ENCODE data around the gene FAM174A. TPM values are rescaled to one million over a fixed set of nuclear protein-coding genes. Genes with fewer than 3 reads are reported as not detected.

Gene FAM174A
- total and polyA plus RNA-seq, 2 experiments from 2014 or later = 25.1 to 29.0 TPM

GRCh38 chr5:100623719-100624118 is 88.5 kb downstream of the FAM174A start:
- H3K27me3 ChIP-seq = no peaks in the 10 kb centered on the region
- no peaks in the 10 kb centered on the region for H3K9me3 ChIP-seq (ENCODE audit: low read depth)
- H3K36me3 ChIP-seq (replicated peaks; ENCODE audit: insufficient read depth, low read depth) = no peaks in the 10 kb centered on the region
- no peak for TF ChIP-seq EZH2 (IDR thresholded peaks at IDR 0.05; ENCODE audit: borderline replicate concordance)
- peak; percentile 51 for TF ChIP-seq CTCF (IDR thresholded peaks at IDR 0.05; ENCODE audit: poor library complexity)
- no peak for TF ChIP-seq EZH2phosphoT487 (IDR thresholded peaks at IDR 0.05; ENCODE audit: low read depth, severe bottlenecking, unreplicated experiment)
- no peak overlapping the region for H2AFZ ChIP-seq
- no peaks in the 10 kb centered on the region for H3K79me2 ChIP-seq
- DNase-seq (ENCODE audit: low spot score) = peak; percentile 20
- no peaks in the 10 kb centered on the region for H3K9me2 ChIP-seq (replicated peaks; ENCODE audit: insufficient read depth)
- no peaks in the 10 kb centered on the region for H4K20me1 ChIP-seq (ENCODE audit: insufficient read depth, poor library complexity, severe bottlenecking)
- no peaks in the 10 kb centered on the region for H3K4me1 ChIP-seq (ENCODE audit: insufficient read depth)
- 49% methylated on average over 2 of the region's 2 CpGs for WGBS (ENCODE audit: low lambda C conversion rate, missing lambda C conversion rate)
- H3K4me3 ChIP-seq = no peak overlapping the region
- H3K4me2 ChIP-seq = no peak overlapping the region
- H3K27ac ChIP-seq = no peak overlapping the region

GRCh38 chr5:100634937-100635534 is 99.9 kb downstream of the FAM174A start:
- TF ChIP-seq EZH2 (IDR thresholded peaks at IDR 0.05; ENCODE audit: borderline replicate concordance) (no peak), EZH2phosphoT487 (IDR thresholded peaks at IDR 0.05; ENCODE audit: low read depth, severe bottlenecking, unreplicated experiment) (no peak), CTCF (IDR thresholded peaks at IDR 0.05; ENCODE audit: poor library complexity) (no peak)
- Histone ChIP-seq H3K79me2 (no peaks in the 10 kb centered on the region), H3K9me3 (ENCODE audit: low read depth) (no peaks in the 10 kb centered on the region), H3K4me3 (no peak overlapping the region), H4K20me1 (ENCODE audit: insufficient read depth, poor library complexity, severe bottlenecking) (no peaks in the 10 kb centered on the region), H3K27ac (no peak overlapping the region), H3K4me1 (ENCODE audit: insufficient read depth) (no peaks in the 10 kb centered on the region), H2AFZ (no peak overlapping the region), H3K9me2 (replicated peaks; ENCODE audit: insufficient read depth) (no peaks in the 10 kb centered on the region), H3K36me3 (replicated peaks; ENCODE audit: insufficient read depth, low read depth) (no peaks in the 10 kb centered on the region), H3K27me3 (no peaks in the 10 kb centered on the region), H3K4me2 (no peak overlapping the region)
- DNase-seq (ENCODE audit: low spot score) = no peak
- 69% methylated on average over 1 of the region's 1 CpG for WGBS (ENCODE audit: low lambda C conversion rate, missing lambda C conversion rate)

All from hepatocyte (in vitro differentiated cells).